PC-9 (cell line): ENCODE measurements around the gene DGKG. TPM values are rescaled to one million over a fixed set of nuclear protein-coding genes. Genes with fewer than 3 reads are reported as not detected.
A peak's percentile ranks its signal among the peaks of the same experiment; 100 is the strongest.

ENCODE experiments used
- BruUV-seq: library from RNA; stranded (reverse); fragments of 400-500 nt; replicated peaks from 2 replicates; lab custom pipeline; 2021; lab: Mats Ljungman, UMichigan
- CTCF ChIA-PET: fragments of 300-600 bp; sonication (Branson Sonifier 250); formaldehyde crosslinking; loops from one replicate; lab custom pipeline; 2022; ENCODE audit warnings: antibody characterized with exemption; lab: Charles Lee
- POLR2A ChIA-PET: fragments of 300-600 bp; sonication (Branson Sonifier 250); formaldehyde crosslinking; loops from one replicate; lab custom pipeline; 2022; ENCODE audit warnings: antibody characterized with exemption; ENCODE audit not compliant: unreplicated experiment; lab: Charles Lee
- DNase-seq, 2 experiments: peaks; one replicate each; pipeline versions ENCODE4 v3.0.0 to v3.0.0-alpha.2; 2015 to 2022; ENCODE audit warnings: mixed read lengths in 1 of 2
- H2AFZ ChIP-seq: fragments of 200-600 bp; sonication (generic); 2 replicates; pipeline ENCODE4 v1.8.1; 2017; ENCODE audit warnings: antibody characterized with exemption
- H3F3A ChIP-seq: fragments of 200-600 bp; sonication (generic); 2 replicates; pipeline ENCODE4 v1.8.1; 2017; ENCODE audit warnings: antibody characterized with exemption, mild to moderate bottlenecking, low read depth; ENCODE audit not compliant: insufficient read depth
- H3K27ac ChIP-seq: fragments of 200-600 bp; sonication (generic); 2 replicates; pipeline ENCODE4 v1.6.1; 2016; ENCODE audit warnings: mixed run types
- H3K27me3 ChIP-seq: fragments of 200-600 bp; sonication (generic); 2 replicates; pipeline ENCODE4 v1.6.1; 2016; ENCODE audit warnings: low read depth, mixed run types; ENCODE audit not compliant: insufficient read depth
- H3K36me3 ChIP-seq: fragments of 200-600 bp; sonication (generic); 2 replicates; pipeline ENCODE4 v1.6.1; 2016; ENCODE audit warnings: low read depth, mixed run types
- H3K4me1 ChIP-seq: fragments of 200-600 bp; sonication (generic); replicated peaks from 2 replicates; pipeline ENCODE4 v1.6.1; 2016; ENCODE audit warnings: mixed run types; ENCODE audit not compliant: insufficient read depth
- H3K4me2 ChIP-seq: fragments of 200-600 bp; sonication (generic); 2 replicates; pipeline ENCODE4 v1.6.1; 2017; ENCODE audit warnings: mixed run types
- H3K4me3 ChIP-seq: fragments of 200-600 bp; sonication (generic); 2 replicates; pipeline ENCODE4 v1.6.1; 2016; ENCODE audit warnings: mixed run types
- H3K79me2 ChIP-seq: fragments of 200-600 bp; sonication (generic); 2 replicates; pipeline ENCODE4 v1.6.1; 2017; ENCODE audit warnings: low read depth, mixed run types
- H3K9me2 ChIP-seq: fragments of 200-600 bp; sonication (generic); 2 replicates; pipeline ENCODE4 v1.8.1; 2017; ENCODE audit warnings: mild to moderate bottlenecking; ENCODE audit not compliant: insufficient read depth
- H3K9me3 ChIP-seq: fragments of 200-600 bp; sonication (generic); 2 replicates; pipeline ENCODE4 v1.8.1; 2016; ENCODE audit warnings: low read depth; ENCODE audit not compliant: insufficient read depth
- H4K20me1 ChIP-seq: fragments of 200-600 bp; sonication (generic); 2 replicates; pipeline ENCODE4 v1.8.1; 2017; ENCODE audit not compliant: insufficient read depth
- CTCF ChIP-seq: fragments of 200-600 bp; sonication (generic); conservative IDR thresholded peaks from 2 replicates; pipeline ENCODE4 v1.6.1; 2017; ENCODE audit warnings: mixed run types, antibody characterized with exemption, mild to moderate bottlenecking, moderate library complexity
- EZH2 ChIP-seq: fragments of 200-600 bp; sonication (generic); IDR thresholded peaks from 2 replicates; pipeline ENCODE4 v1.8.0; 2017; ENCODE audit warnings: antibody characterized with exemption, low read depth
- intact Hi-C: fragments of 100-400 bp; cut with micrococcal nuclease; formaldehyde crosslinking; loops from one replicate; pipeline ENCODE4 v1.10.0; 2022; ENCODE audit not compliant: unreplicated experiment
- total RNA-seq: library from RNA; stranded (reverse); gene quantifications from 2 replicates; pipeline ENCODE4 v1.2.3, GENCODE V29; 2021

DGKG gene
- total RNA-seq, 1 experiment from 2014 or later: 20.0 TPM

- Histone ChIP-seq H3K27me3 (no peaks in the 10 kb centered on the region), H3K9me3 (no peaks in the 10 kb centered on the region), H2AFZ (peak overlapping the region; percentile 88), H3K4me1 (peaks cover 30% of the 10 kb centered on the region), H3K9me2 (no peaks in the 10 kb centered on the region), H3K4me2 (peak overlapping the region; percentile 90), H3K36me3 (peaks cover 4% of the 10 kb centered on the region; the same call in 1 of the 2 replicates), H4K20me1 (no peaks in the 10 kb centered on the region), H3K79me2 (peaks cover 36% of the 10 kb centered on the region), H3K27ac (peak overlapping the region; percentile 53), H3K4me3 (peak overlapping the region; percentile 70), H3F3A (peaks cover 22% of the 10 kb centered on the region)
- POLR2A ChIA-PET: interaction anchor here (0.6 to 0.7 kb wide), 3 partner anchors 12 to 48 kb away, joined by 3 to 12 read pairs (median 6); no protein-coding TSS in a partner anchor
- no TSS peak for BruUV-seq
- intact Hi-C loops: loop anchor here (1.0 to 10.0 kb wide), 7 partner anchors 112 to 672 kb away; partner anchors contain the start of genes DNAJB11 and EIF4A2
- peak; percentile 40 to 53 for DNase-seq
- TF ChIP-seq EZH2: no peak
- TF ChIP-seq CTCF: no peak
- CTCF ChIA-PET: no interaction called here
Measured at GRCh38 chr3:186109897-186110803, 251.9 kb downstream of the DGKG start.

GRCh38 chr3:186108941-186109865, 252.8 kb downstream of the DGKG start, which contains the start of gene ETV5:
Gene ETV5, minus strand, starts transcription at chr3:186109089. Its CDS starts 3,221 bp downstream, at chr3:186105868.
- no peaks in the 10 kb centered on the region for H3K9me2 ChIP-seq
- TF ChIP-seq CTCF (no peak), EZH2 (no peak)
- peak within 1 kb of the TSS; percentile 88 for H2AFZ ChIP-seq
- no peaks in the 10 kb centered on the region for H3K9me3 ChIP-seq
- ChIA-PET CTCF (interaction anchor here (1.0 kb wide), 1 partner anchor 166 kb away, joined by 3 read pairs; no protein-coding TSS in a partner anchor), POLR2A (interaction anchor here (0.6 to 0.7 kb wide), 3 partner anchors 30 to 461 kb away, joined by 3 to 12 read pairs (median 6); no protein-coding TSS in a partner anchor)
- peaks cover 40% of the 10 kb centered on the region for H3K4me1 ChIP-seq
- peak within 1 kb of the TSS; percentile 87 for H3K4me3 ChIP-seq
- peak; percentile 100 for DNase-seq
- H3K27ac ChIP-seq: peak within 1 kb of the TSS; percentile 80
- intact Hi-C loops: loop anchor here (1.0 to 10.0 kb wide), 7 partner anchors 113 to 673 kb away; partner anchors contain the start of genes DNAJB11 and EIF4A2
- H3F3A ChIP-seq: peaks cover 32% of the 10 kb centered on the region
- BruUV-seq: no TSS peak
- H3K36me3 ChIP-seq: peaks cover 12% of the 10 kb centered on the region
- H3K79me2 ChIP-seq: peaks cover 40% of the 10 kb centered on the region
- H3K4me2 ChIP-seq: peak within 1 kb of the TSS; percentile 92
- no peaks in the 10 kb centered on the region for H4K20me1 ChIP-seq
- H3K27me3 ChIP-seq: no peaks in the 10 kb centered on the region
